ENCODE results near the gene ZFP36L2. TPM values are rescaled to one million over a fixed set of nuclear protein-coding genes. Genes with fewer than 3 reads are reported as not detected.

ZFP36L2 gene
- polyA plus RNA-seq, 1 of the 3 experiments (the other 2 are of a cell fraction): 18.4 TPM

DNA sequence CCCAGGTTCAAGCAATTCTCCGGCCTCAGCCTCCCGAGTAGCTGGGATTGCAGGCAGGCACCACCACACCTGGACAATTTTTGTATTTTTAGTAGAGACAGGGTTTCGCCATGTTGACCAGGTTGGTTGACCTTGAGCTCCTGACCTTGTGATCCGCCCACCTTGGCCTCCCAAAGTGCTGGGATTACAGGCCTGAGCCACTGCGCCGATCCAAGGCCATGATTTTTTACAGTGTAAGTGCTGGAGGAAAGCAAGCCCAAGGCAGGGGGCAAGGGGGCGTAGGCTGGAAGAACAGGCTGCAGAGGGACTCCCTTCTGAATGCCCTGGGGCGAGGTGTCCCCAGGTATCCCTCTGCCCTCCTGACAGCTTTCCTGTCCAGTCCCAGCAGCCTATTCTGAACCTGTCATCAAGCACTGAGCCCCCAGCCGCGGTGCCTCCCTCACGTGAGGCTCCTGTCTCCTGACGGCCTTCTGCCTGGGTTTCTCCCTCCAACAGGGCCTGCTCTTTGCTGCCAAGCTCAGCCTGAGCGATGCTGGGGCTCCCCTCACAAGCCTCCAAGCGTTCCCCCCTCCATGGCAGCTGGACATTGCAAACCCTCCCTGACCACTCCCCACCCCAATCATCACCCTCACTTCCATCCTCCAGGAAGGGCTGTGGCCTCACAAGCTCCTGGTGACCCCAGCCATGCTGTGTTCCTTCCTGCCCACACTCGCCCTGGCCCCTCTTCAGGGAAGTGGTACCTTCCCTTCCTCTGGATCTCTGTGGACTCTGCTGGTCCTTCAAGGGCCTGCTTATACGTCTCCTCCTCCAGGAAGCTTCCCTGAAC is 37.6 kb downstream of the ZFP36L2 start:
- Histone ChIP-seq H3K9ac (no peak overlapping the region), H2AFZ (ENCODE audit: low read depth) (no peak overlapping the region), H3K36me3 (replicated peaks in 1 of 2; ENCODE audit: control insufficient read depth in 1 of 2, insufficient read depth in 2 of 2, low read length in 1 of 2) (no peaks in the 10 kb centered on the region), H3K4me3 (ENCODE audit: low read depth in 2 of 2, low read length in 1 of 2) (no peak overlapping the region), H4K20me1 (ENCODE audit: insufficient read depth) (no peaks in the 10 kb centered on the region), H3K27ac (ENCODE audit: low read depth in 2 of 2, low read length in 1 of 2) (no peak overlapping the region), H3K4me1 (ENCODE audit: control insufficient read depth in 1 of 2, insufficient read depth in 2 of 2, low read depth in 1 of 2, low read length in 1 of 2) (peaks cover 0 to 7% of the 10 kb centered on the region in 2 experiments; a peak in 1 of 4 replicates), H3K4me2 (no peak overlapping the region), H3K79me2 (ENCODE audit: insufficient read depth) (no peaks in the 10 kb centered on the region), H3F3A (replicated peaks; ENCODE audit: insufficient read depth) (no peaks in the 10 kb centered on the region), H3K27me3 (ENCODE audit: insufficient read depth) (no peaks in the 10 kb centered on the region), H3K9me3 (no peaks in the 10 kb centered on the region), H3K9me2 (no peaks in the 10 kb centered on the region)
- 96% methylated on average over 15 of the region's 16 CpGs for WGBS (ENCODE audit: low lambda C conversion rate)
- TF ChIP-seq POLR2AphosphoS5 (IDR thresholded peaks at IDR 0.05; ENCODE audit: low read depth, low read length): no peak
- no peak for TF ChIP-seq NRF1 (IDR thresholded peaks at IDR 0.05; ENCODE audit: low read depth, low read length)
- no peak for TF ChIP-seq EZH2phosphoT487 (IDR thresholded peaks at IDR 0.05; ENCODE audit: borderline replicate concordance, low read depth)
- TF ChIP-seq RAD21 (IDR thresholded peaks at IDR 0.05; ENCODE audit: low read length): no peak
- no peak for TF ChIP-seq MXI1 (IDR thresholded peaks at IDR 0.05; ENCODE audit: low read depth, low read length)
- no peak for TF ChIP-seq ELF1 (IDR thresholded peaks at IDR 0.05)
- TF ChIP-seq YY1 (IDR thresholded peaks at IDR 0.05; ENCODE audit: low read depth): no peak
- TF ChIP-seq RFX5 (IDR thresholded peaks at IDR 0.05; ENCODE audit: low read length): no peak
- TF ChIP-seq JUND (IDR thresholded peaks at IDR 0.05): no peak
- TF ChIP-seq, protein P1, sequence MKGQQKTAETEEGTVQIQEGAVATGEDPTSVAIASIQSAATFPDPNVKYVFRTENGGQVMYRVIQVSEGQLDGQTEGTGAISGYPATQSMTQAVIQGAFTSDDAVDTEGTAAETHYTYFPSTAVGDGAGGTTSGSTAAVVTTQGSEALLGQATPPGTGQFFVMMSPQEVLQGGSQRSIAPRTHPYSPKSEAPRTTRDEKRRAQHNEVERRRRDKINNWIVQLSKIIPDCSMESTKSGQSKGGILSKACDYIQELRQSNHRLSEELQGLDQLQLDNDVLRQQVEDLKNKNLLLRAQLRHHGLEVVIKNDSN (IDR thresholded peaks at IDR 0.05; ENCODE audit: borderline replicate concordance, low read depth): no peak
- no peak for TF ChIP-seq RCOR1 (IDR thresholded peaks at IDR 0.05; ENCODE audit: low read length)
- no peak for TF ChIP-seq CHD2 (IDR thresholded peaks at IDR 0.05; ENCODE audit: low read length, partially characterized antibody)
- no peak for TF ChIP-seq RXRA (IDR thresholded peaks at IDR 0.05; ENCODE audit: borderline replicate concordance, low read depth)
- no peak for TF ChIP-seq FOSL2 (IDR thresholded peaks at IDR 0.05; ENCODE audit: borderline replicate concordance, low read depth)
- TF ChIP-seq TCF12 (IDR thresholded peaks at IDR 0.05): no peak
- TF ChIP-seq, protein P2, sequence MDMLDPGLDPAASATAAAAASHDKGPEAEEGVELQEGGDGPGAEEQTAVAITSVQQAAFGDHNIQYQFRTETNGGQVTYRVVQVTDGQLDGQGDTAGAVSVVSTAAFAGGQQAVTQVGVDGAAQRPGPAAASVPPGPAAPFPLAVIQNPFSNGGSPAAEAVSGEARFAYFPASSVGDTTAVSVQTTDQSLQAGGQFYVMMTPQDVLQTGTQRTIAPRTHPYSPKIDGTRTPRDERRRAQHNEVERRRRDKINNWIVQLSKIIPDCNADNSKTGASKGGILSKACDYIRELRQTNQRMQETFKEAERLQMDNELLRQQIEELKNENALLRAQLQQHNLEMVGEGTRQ (IDR thresholded peaks at IDR 0.05; ENCODE audit: borderline replicate concordance, low read depth, low read length): no peak
- no peak for TF ChIP-seq NFIC (IDR thresholded peaks at IDR 0.05; ENCODE audit: borderline replicate concordance)
- no peak for TF ChIP-seq TAF1 (IDR thresholded peaks at IDR 0.05; ENCODE audit: borderline replicate concordance, low read depth, low read length)
- TF ChIP-seq, protein P3, sequence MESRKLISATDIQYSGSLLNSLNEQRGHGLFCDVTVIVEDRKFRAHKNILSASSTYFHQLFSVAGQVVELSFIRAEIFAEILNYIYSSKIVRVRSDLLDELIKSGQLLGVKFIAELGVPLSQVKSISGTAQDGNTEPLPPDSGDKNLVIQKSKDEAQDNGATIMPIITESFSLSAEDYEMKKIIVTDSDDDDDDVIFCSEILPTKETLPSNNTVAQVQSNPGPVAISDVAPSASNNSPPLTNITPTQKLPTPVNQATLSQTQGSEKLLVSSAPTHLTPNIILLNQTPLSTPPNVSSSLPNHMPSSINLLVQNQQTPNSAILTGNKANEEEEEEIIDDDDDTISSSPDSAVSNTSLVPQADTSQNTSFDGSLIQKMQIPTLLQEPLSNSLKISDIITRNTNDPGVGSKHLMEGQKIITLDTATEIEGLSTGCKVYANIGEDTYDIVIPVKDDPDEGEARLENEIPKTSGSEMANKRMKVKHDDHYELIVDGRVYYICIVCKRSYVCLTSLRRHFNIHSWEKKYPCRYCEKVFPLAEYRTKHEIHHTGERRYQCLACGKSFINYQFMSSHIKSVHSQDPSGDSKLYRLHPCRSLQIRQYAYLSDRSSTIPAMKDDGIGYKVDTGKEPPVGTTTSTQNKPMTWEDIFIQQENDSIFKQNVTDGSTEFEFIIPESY (IDR thresholded peaks at IDR 0.05; ENCODE audit: borderline replicate concordance, low read depth): no peak
- POLR2A ChIA-PET: interaction anchor here (0.6 kb wide), 1 partner anchor 10 kb away, joined by 3 read pairs; no protein-coding TSS in a partner anchor
- DNase-seq: no peak
- CTCF ChIA-PET: interaction anchor here (0.6 to 1.5 kb wide), 4 partner anchors 17 to 388 kb away, joined by 3 to 4 read pairs (median 3); no protein-coding TSS in a partner anchor
